GM21381 (cell line): ENCODE data around the gene ACP4.
"Not testable (repeated sequence)": the region's sequence is repeated elsewhere in the genome, so short reads cannot be mapped to it uniquely, and the experiment has no call there.

Experiments used
- ATAC-seq: cut with Tn5 transposase; IDR thresholded peaks from one replicate; pipeline ENCODE4 v1.9.1; 2021; ENCODE audit warnings: mild to moderate bottlenecking, moderate library complexity; ENCODE audit not compliant: unreplicated experiment

Gene ACP4

DNA sequence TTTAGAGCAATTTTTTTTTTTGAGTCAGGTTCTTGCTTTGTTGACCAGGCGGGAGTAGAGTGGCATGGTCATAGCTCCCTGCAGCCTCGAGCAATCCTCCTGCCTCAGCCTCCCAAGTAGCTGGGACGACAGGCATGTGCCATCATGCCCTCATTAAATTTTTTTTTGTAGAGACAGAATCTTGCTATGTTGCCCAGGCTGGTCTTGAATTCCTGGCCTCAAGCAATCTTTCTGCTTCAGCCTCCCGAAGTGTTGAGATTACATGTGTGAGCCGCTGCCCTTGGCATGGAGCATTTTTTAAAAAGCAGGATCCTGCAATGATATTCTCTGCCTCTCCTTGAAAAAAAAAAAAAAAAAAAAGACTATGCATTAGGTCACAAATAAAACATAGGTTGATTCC lies 14.1 kb upstream of the ACP4 start:
- no peak for ATAC-seq

GRCh38 chr19:50777261-50777660 lies 13.0 kb upstream of the ACP4 start:
- no peak for ATAC-seq

GRCh38 chr19:50777830-50778303 lies 12.3 kb upstream of the ACP4 start:
- no peak for ATAC-seq

DNA sequence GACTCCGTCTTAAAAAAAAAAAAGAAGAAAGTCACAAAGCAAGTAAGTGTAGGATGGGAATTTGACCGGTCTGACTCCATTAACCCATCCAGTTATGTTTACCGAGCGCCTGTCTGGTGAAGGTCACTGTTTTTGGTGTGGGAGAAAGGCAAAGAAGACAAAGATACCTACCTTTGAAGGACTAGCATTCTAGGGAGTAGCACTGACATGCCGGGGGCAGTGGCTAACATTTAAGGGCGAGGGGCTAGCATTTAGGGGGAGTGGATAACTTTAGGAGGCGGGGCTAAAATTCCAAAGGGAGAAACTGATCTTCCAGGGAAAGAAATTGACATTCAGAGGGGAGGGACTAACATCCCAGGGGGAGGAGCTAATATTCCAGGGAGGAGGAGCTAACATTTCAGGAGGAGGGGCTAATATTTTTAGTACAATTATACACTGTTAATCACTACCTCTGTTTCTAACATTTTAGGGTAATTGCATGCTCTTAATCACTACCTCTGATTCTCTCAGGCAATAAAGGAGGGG lies 11.2 kb upstream of the ACP4 start:
- ATAC-seq = no peak

- ATAC-seq = no peak
Observed at GRCh38 chr19:50779504-50780457, 10.4 kb upstream of the ACP4 start.

- no peak for ATAC-seq
Observed at GRCh38 chr19:50780753-50781435, 9.3 kb upstream of the ACP4 start.

- not testable (repeated sequence) for ATAC-seq
Observed at GRCh38 chr19:50783848-50784152, 6.4 kb upstream of the ACP4 start.

- no peak for ATAC-seq
Observed at GRCh38 chr19:50784710-50785109, 5.5 kb upstream of the ACP4 start.

DNA sequence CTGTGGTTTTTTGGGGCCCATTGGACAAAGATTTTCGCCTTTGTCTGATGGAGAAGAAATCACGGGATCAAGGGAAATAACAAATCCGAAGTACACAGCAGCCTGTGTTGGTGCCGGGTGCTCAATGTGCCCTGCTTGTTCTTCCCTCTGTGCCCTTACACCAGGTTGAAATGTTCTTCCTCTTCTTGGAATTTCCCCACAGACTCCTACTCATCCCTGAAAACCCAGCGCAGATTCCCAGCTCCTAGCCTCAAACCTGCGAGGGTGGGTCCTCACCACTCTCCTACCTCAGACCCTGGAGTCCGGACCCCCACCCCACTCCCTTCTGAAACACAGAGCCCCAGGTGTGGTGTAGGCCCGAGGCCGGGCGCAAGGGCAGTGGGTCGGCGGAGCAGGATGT lies 4.9 kb upstream of the ACP4 start:
- no peak for ATAC-seq

DNA sequence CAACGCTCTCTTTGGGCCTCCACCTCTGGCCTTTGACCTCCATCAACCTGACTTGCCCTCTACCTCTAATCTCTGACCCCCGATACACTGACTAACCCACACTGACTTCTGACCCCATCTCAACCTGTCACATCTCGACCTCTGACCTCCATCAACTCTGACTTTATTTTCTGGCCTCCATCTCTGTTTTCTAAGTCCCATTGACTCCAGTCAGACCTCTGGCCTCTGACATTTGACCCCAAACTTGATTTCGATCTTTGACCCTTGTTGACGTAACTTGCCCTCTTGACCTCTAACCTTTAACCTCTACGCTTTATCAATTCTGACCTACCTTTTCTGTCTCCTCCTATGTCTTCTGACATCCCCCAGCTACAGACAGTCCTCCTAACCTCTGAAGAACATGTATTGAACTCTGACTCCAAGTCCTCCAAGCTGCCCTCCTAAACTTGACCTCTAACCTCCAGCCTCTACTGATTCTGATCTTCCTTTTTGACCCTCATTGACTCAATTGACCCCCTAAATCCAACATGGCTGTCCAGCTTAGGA lies 780 bp downstream of the ACP4 start:
- ATAC-seq = no peak

DNA sequence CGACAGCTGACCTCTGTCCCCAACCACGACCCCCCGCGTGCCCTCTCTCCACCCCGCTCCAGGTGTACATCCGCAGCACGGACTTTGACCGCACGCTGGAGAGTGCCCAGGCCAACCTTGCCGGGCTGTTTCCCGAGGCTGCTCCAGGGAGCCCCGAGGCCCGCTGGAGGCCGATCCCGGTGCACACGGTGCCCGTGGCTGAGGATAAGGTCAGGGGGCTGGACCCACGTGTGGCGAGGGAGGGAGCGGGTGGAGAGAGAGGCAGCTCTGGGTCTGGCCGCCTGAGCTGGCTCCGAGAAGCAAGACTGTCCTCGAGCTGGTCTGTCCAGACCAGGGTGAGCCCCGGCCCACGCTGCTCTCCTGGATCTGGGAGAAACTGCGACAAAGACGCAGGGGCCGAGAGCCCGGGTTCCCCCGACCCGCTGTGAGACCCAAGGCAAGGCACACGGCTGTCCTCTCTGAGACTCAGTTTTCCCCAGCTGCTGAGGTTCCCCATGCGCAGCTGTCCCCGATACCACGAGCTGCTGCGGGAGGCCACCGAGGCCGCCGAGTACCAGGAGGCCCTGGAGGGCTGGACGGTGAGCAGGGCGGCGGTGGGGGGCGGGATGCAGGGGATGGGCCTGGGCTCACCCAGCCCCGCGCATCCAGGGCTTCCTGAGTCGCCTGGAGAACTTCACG lies 1.5 kb downstream of the ACP4 start:
- ATAC-seq = no peak

DNA sequence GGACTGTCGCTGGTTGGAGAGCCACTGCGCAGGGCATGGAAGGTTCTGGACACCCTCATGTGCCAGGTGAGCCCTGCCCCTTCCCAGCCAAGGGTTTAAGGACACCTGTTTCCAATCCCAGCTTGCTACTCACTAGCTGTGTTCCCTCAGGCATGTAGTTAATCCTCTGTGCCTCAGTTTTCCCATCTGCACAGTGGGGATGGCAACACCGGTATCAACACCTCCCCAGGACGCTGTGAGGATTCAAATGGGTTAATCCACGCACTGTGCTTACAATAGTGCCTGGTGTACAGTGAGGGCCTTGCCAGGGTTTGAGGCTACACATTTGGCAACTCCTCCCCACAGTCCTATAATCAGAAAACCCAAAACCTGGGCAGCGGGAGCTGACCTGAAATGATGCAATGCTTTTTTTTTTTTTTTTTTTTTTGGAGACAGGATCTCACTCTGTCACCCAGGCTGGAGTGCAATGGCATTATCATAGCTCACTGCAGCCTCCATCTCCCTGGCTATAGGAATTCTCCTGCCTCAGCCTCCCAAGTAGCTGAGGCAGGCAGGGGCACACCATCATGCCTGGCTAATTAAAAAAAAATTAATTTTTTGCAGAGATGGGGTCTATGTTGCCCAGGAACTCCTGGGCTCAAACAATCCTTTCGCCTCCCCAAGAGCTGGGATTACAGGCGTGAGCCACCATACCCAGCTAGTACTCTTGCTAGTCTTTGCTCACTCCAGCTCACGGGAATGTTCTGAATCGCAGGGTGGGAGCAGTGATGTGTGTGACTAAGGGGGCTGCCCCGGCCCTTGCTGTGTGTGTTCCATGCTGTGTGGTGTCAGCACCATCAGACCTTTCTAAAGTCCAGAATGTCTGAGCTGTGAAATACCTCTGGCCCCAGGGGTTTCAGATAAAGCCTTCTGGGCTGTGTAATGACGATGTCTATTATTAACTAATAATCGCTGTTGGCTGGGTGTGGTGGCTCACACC lies 2.3 kb downstream of the ACP4 start:
- no peak for ATAC-seq

GRCh38 chr19:50793558-50794065 lies 3.4 kb downstream of the ACP4 start:
- ATAC-seq = no peak

- ATAC-seq = no peak
Observed at GRCh38 chr19:50794074-50794875, 4.1 kb downstream of the ACP4 start.

- no peak for ATAC-seq
Observed at GRCh38 chr19:50794876-50795663, 4.9 kb downstream of the ACP4 start.

- ATAC-seq = no peak
Observed at GRCh38 chr19:50795664-50796073, 5.5 kb downstream of the ACP4 start.

GRCh38 chr19:50796128-50796633 lies 6.0 kb downstream of the ACP4 start:
- ATAC-seq = no peak
